HG02588 (cell line): Measurements from ENCODE around the gene HNRNPK.
A peak's percentile ranks its signal among the peaks of the same experiment; 100 is the strongest.

Experiments
- ATAC-seq: cut with Tn5 transposase; IDR thresholded peaks from one replicate; pipeline ENCODE4 v1.9.1; 2021; ENCODE audit warnings: mild to moderate bottlenecking, moderate library complexity; ENCODE audit not compliant: unreplicated experiment

Gene HNRNPK

DNA sequence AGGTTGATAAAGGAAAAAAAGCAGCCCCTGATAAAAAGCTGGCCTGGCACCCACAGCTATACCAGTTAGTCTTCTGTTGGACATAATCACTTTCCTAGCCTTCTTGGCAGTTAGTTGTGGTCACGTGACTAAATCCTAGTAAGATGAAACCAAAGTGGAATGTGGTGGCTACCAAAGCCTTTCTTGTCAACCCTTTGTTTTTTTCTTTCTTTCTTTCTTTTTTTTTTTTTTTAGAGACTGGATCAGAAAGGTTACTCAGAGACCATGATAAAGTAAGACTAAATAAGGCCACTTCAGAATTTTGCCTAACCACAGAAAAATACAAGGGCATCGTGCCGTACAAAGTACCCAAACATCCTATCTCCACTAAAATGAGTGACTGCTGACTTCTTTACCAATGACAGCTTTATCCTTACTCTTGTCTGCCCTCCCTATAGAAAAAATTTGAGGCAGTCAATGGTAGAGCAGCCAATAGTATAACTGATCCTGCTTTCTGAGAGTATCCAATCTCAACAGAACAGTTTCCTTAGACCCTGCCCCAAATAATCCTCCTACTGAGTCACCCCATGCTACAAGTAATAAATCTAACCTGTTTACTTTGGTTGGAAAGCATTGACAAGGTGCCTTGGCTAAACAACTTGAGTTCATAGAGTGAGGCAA, 44.6 kb downstream of the HNRNPK start:
- ATAC-seq: no peak

DNA sequence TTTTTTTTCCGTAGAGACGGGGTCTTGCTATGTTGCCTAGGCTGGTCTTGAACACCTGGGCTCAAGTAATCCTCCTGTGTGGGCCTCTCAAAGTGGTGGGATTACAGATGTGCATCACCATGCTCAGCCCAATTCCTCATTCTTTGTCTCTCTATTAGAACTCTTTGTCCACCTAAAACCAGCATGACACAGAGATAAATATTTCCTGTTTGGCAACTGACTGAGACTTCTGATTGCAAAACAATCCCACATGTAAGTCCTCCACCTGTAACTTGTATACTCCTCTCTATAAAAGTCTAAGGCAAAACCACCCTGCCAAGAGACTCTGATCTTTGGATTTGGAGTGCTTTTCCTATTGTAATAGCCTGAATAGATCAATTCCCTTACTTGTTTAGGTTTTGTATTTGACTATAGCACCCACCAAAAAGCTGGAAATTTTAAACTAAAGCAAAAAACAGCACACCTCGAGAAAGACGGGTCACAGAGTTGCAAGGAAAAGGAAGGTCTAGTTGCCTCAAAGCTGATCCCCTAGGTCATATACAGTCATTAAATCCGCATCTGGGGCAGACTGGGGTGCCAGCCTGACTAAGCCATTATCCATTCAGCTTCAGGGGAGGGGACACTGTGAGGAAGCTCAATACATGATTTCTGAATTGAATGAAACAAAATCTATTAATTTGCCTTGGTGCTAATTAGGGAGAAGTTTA, 45.3 kb downstream of the HNRNPK start:
- no peak for ATAC-seq

DNA sequence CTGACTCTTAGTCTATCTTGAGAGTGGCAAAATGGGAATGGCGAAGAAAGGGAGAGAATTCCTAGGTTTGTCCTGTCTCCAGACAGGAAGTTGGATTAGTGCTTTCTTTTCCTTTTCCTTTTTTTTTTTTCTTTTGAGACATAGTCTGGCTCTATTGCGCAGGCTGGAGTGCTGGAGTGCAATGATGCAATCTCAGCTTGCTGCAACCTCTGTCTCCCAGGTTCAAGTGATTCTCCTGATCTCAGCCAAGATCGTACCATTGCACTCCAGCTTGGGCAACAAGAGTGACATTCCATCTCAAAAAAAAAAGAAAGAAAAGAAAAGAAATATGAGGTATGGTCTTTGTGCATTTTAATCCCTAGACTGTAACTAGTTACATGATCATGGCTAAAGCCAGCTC, 46.2 kb downstream of the HNRNPK start:
- ATAC-seq: no peak

DNA sequence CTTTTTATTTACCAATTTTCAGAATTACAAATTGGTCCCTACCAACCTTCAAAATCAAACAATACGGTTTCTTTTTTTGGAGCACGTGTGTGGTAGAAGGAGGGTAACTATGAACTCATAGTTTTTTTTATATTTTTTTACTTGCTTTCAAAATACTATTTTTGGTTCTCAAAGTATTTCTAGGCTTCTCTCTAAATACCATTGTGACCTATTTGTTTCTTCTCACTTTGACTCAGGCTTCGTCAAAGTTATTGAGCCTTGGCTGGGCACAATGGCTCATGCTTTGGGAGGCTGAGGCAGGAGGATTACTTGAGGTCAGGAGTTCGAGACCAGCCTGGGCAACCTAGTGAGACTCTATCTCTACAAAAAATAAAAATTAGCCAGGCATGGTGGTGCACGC, 47.2 kb downstream of the HNRNPK start:
- no peak for ATAC-seq

DNA sequence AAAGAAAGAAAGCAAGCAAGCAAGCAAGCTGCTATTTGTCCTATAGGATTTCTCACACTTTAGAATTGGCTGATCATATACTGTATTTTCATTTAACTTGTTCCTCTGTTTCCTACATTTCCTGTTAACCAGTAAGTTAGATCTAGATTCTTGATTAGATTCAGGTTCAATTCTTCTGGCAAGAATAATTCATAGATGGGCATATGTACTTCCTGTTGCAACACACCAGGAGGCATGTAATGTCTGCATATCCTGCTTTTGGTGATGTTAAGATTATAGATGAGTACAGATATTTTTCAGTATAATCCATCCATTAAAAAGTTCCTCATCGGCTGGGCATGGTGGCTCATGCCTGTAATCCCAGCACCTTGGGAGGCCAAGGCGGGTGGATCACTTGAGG, 48.0 kb downstream of the HNRNPK start:
- ATAC-seq: no peak

DNA sequence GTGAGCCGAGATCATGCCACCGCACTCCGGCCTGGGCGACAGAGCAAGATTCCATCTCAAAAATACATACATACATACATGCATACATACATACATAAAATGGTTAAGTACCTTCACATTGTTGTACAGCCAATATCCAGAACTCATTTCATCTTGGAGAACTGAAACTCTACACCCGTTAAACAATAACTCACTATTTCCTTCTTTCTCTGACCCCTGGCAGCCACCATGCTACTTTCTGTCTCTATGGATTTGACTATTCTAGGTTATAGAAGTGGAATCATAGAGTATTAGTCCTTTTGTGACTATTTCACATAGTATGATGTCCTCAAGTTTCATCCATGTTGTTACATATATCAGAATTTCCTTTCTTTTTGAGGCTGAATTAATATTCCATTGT, 49.1 kb downstream of the HNRNPK start:
- no peak for ATAC-seq

DNA sequence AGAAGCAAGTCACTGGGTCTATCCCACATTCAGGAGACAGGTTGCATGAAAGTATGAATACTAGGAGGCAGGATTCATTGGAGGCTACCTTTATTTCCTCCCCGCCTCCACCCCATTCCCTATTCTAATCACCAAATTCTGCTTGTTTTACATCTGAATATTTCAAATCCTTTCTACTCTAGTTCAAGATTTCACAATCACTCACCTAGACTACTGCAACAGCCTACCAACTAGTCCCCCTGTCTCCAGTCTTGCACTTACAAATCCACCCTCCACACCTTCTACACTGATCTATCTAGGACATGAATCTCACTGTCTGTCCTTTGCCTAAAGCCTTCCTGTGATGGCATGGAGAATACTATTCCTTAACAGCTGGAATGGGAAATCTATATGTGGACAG, 52.4 kb downstream of the HNRNPK start:
- ATAC-seq: no peak

DNA sequence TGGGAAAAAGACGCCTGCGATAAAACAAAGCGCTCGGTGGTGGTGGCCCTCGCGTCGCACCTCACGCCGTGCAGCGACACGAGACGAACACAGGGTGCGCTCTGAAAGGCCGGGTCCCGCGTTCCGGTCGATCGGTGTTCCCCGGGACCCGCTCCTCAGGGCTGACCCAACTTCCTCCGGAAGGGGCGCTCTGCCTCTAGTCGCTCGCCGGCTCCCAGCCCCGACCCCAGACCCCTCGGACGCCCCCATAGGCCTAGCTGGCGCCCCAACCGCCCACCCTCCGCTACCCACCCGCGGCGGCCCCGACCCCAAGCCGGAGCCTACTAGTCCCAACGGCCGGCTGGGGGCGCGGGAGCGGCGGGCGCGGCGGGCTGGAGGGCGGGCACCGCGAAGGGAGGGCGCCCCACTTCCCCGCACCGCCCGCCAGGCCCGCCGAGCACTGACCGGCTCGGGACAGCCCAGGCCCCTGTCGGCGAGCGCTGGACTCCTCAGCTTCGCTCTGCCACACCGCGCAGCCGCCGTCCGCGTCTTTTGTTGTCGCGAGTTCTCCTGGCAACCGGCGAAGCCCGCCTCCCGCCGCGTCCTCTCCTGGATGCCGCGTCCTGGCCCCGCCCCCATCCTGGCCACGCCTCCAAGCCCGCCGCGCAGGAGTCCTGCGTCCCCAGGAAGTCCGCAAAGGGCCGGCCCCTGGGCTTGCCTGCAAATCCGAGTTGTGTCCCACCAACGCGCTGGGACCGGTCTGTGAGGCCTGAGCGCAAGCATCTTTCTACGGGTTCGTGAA, 58.9 kb downstream of the HNRNPK start, which contains the start of gene KIF27:
Gene KIF27, minus strand, starts transcription at position 506 of the 781 bp plus-strand sequence. CDS start 5,841 bp downstream, outside the sequence.
- ATAC-seq: peak; percentile 94

DNA sequence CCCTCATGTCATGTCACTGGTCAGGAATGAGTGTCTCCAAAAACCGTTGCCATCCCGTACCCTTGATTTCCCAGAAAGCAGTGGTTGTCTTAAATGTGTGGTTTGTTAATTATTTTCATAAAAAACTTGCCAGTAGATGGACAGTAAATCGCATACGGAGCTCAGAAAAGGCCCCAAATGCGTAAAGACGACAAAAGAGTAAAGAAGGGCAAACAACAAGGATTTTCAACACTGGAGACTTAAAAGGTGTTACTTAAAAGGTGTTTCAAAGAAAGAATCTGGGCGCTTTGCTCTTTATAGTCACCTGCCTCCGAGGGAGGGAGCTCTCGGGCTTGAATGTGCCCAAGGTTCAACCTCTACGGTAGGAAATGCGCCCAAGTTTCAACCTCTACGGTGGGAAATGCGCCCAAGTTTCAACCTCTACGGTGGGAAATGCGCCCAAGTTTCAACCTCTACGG, 59.5 kb downstream of the HNRNPK start:
- ATAC-seq: peak; percentile 22

DNA sequence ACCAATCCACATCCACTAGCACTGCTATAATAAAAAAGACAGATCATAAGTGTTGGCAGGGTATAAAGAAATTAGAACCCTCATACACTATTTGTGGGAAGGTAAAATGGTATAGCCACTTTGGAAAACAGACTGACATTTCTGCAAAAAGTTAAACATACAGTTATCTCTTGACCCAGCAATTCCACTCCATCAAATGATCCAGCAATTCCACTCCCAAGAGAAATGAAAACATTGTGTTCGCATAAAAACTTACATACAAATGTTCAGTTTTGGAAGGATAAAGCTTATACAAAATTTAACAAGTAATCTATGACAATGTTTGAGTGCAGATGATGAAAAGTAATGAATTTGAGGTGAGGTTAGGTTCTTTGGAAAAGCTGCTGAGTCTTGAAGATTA, 60.9 kb downstream of the HNRNPK start:
- no peak for ATAC-seq
